ENCODE results near the gene NUMA1. TPM values are rescaled to one million over a fixed set of nuclear protein-coding genes. Genes with fewer than 3 reads are reported as not detected.

The NUMA1 gene
- total and polyA plus RNA-seq, 2 experiments from 2014 or later: 119 to 417 TPM

DNA sequence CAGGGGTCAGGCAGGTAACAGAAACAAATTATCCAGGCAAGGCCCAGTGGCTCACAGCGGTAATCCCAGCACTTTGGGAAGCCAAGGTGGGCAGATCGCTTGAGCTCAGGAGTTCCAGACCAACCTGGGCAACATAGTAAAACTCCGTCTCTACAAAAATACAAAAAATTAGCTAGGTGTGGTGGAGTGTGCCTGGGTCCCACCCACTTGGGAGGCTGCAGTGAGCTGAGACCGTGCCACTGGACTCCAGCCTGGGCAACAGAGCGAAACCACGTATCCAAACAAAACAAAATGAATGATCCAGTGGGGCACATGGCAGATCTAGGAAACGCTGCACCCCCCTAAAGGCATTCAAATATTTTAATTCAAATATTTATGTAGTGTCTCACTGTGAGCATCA lies 9.9 kb downstream of the NUMA1 start:
- no peaks in the 10 kb centered on the region for H3K9me3 ChIP-seq (ENCODE audit: low read depth)
- DNase-seq (ENCODE audit: low read depth in 1 of 2, low spot score in 1 of 2): no peak
- H3K36me3 ChIP-seq: no peaks in the 10 kb centered on the region
- H3K4me1 ChIP-seq (ENCODE audit: low read depth): peaks cover 23% of the 10 kb centered on the region
- TF ChIP-seq, protein P1, sequence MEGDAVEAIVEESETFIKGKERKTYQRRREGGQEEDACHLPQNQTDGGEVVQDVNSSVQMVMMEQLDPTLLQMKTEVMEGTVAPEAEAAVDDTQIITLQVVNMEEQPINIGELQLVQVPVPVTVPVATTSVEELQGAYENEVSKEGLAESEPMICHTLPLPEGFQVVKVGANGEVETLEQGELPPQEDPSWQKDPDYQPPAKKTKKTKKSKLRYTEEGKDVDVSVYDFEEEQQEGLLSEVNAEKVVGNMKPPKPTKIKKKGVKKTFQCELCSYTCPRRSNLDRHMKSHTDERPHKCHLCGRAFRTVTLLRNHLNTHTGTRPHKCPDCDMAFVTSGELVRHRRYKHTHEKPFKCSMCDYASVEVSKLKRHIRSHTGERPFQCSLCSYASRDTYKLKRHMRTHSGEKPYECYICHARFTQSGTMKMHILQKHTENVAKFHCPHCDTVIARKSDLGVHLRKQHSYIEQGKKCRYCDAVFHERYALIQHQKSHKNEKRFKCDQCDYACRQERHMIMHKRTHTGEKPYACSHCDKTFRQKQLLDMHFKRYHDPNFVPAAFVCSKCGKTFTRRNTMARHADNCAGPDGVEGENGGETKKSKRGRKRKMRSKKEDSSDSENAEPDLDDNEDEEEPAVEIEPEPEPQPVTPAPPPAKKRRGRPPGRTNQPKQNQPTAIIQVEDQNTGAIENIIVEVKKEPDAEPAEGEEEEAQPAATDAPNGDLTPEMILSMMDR (IDR thresholded peaks at IDR 0.05; ENCODE audit: low read depth, low read length): no peak
- H3K27ac ChIP-seq: peak overlapping the region; percentile 70
- no peak overlapping the region for H3K4me3 ChIP-seq
- H3K27me3 ChIP-seq: no peaks in the 10 kb centered on the region

DNA sequence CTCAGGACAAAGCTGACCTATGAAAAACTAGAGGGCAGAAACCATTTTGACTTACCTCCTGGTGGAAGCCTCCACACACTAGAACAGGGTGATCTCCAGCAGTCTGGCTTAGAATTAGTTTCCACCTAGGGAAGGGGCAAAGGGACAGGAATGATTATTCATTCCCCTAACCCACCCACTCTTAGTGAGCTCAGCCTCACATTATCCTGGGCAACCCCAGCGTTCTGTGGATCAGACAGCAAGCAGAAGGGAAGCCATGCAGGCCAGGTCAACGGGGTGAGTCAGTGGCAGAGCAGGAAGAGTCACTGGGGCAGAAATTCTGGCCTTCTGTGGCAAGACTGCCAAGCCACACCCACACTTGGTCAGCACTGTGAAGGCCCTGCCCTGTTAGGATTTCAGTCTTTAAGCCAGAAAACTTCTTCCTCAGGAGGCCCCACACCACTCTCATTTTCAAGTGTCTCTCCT lies 10.5 kb downstream of the NUMA1 start:
- Histone ChIP-seq H3K4me3 (no peak overlapping the region), H3K4me1 (ENCODE audit: low read depth) (peaks cover 23% of the 10 kb centered on the region), H3K27me3 (no peaks in the 10 kb centered on the region), H3K27ac (peak overlapping the region; percentile 70), H3K36me3 (no peaks in the 10 kb centered on the region), H3K9me3 (ENCODE audit: low read depth) (no peaks in the 10 kb centered on the region)
- TF ChIP-seq, protein P1 (IDR thresholded peaks at IDR 0.05; ENCODE audit: low read depth, low read length): no peak
- DNase-seq (ENCODE audit: low read depth in 1 of 2, low spot score in 1 of 2): peak; percentile 20 to 85

DNA sequence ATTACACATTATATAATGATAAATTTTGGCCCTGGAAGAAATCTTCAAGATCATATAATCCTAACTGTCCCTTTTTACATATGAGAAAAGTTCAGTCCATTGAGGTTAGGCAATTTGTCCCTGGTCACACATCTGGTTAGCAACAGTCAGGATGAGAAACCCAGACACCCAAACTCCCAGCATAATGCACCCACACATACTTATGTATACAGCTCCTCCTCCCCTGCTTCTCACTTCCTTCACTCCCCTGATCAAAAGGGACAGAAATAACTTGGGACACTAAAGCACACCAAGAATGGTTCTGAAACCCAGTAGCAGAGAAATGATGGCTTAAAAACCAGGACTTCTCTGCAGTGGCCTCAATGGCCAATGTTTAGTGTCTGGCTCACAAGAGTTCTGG lies 11.1 kb downstream of the NUMA1 start:
- Histone ChIP-seq H3K4me1 (ENCODE audit: low read depth) (peaks cover 23% of the 10 kb centered on the region), H3K9me3 (ENCODE audit: low read depth) (no peaks in the 10 kb centered on the region), H3K36me3 (no peaks in the 10 kb centered on the region), H3K27ac (peak overlapping the region; percentile 70), H3K4me3 (no peak overlapping the region), H3K27me3 (no peaks in the 10 kb centered on the region)
- DNase-seq (ENCODE audit: low read depth in 1 of 2, low spot score in 1 of 2): no peak
- TF ChIP-seq, protein P1 (IDR thresholded peaks at IDR 0.05; ENCODE audit: low read depth, low read length): no peak

DNA sequence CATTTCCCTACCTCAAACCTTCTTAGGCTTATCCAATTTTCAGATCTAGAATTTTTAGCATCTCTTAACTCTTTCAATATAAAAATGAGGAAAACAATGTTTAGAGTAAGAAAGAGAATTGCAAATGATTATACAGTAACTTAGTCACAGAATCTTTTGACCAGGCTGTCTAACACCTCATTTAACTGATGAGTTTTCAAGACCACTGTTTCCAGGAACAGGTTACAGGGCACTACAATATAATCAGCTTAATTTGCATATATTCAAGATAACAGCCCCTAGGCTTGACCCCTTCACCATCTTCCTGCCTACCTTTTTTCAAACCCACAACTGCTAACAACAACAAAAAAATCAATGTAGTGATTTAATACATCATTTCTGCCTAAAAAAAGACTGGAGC lies 12.7 kb downstream of the NUMA1 start:
- Histone ChIP-seq H3K27ac (no peak overlapping the region), H3K9me3 (ENCODE audit: low read depth) (no peaks in the 10 kb centered on the region), H3K4me3 (no peak overlapping the region), H3K4me1 (ENCODE audit: low read depth) (peaks cover 23% of the 10 kb centered on the region), H3K27me3 (no peaks in the 10 kb centered on the region), H3K36me3 (no peaks in the 10 kb centered on the region)
- no peak for DNase-seq (ENCODE audit: low read depth in 1 of 2, low spot score in 1 of 2)
- TF ChIP-seq, protein P1 (IDR thresholded peaks at IDR 0.05; ENCODE audit: low read depth, low read length): no peak

DNA sequence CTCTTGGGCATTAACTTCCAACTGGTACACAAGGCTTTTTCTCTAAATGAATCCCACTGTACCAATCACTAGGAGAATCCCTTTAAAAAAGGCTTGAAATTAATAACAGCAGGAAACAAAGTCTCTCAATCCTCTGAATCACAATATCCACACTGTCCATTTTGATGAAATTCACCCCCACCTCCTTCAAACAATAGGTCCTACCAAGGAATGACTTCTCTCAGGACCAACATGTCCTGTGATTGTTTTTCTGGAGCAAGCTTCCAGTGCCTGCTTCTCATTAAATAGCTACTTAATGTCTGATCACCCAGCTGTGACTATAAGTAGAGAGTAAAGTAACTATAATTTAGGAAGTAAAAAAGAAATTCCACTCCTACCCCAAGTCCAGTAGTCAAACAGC lies 13.1 kb downstream of the NUMA1 start:
- Histone ChIP-seq H3K4me3 (no peak overlapping the region), H3K27me3 (no peaks in the 10 kb centered on the region), H3K36me3 (no peaks in the 10 kb centered on the region), H3K4me1 (ENCODE audit: low read depth) (peaks cover 20% of the 10 kb centered on the region), H3K9me3 (ENCODE audit: low read depth) (no peaks in the 10 kb centered on the region), H3K27ac (no peak overlapping the region)
- DNase-seq (ENCODE audit: low read depth in 1 of 2, low spot score in 1 of 2): no peak
- TF ChIP-seq, protein P1 (IDR thresholded peaks at IDR 0.05; ENCODE audit: low read depth, low read length): no peak

DNA sequence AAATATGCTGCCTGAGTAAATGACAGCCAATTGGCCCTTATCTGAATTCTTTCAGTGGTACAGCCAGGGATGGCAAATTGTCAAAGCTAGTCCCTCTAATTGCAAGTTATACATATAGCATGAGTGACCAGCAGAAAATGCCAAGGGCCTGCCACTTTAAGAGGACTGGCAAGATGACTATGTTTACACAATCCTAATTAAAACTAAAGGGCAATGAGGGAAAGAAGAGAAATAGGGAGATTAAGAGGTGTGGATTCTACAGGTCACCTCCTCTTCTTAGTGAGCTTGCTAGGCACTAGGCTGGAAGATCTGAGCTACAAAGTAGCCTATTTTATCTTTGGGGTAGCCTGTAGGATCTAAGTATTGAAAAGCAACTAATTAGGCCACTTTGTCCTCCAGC lies 13.5 kb downstream of the NUMA1 start:
- no peak overlapping the region for H3K4me3 ChIP-seq
- no peaks in the 10 kb centered on the region for H3K36me3 ChIP-seq
- no peak for DNase-seq (ENCODE audit: low read depth in 1 of 2, low spot score in 1 of 2)
- TF ChIP-seq, protein P1 (IDR thresholded peaks at IDR 0.05; ENCODE audit: low read depth, low read length): no peak
- no peaks in the 10 kb centered on the region for H3K27me3 ChIP-seq
- H3K4me1 ChIP-seq (ENCODE audit: low read depth): peaks cover 16% of the 10 kb centered on the region
- no peaks in the 10 kb centered on the region for H3K9me3 ChIP-seq (ENCODE audit: low read depth)
- H3K27ac ChIP-seq: no peak overlapping the region
